CD14-positive monocyte (primary cell): ENCODE data around the gene CCM2. TPM values are rescaled to one million over a fixed set of nuclear protein-coding genes. Genes with fewer than 3 reads are reported as not detected.

Source experiments
- DNase-seq, 3 donors: peaks; one replicate each; pipeline ENCODE4 v3.0.0-alpha.2; 2011 to 2022
- H2AFZ ChIP-seq: 2 replicates; pipeline ENCODE4 v1.6.0; 2012; ENCODE audit warnings: mild to moderate bottlenecking, low read depth, low read length, inconsistent platforms; ENCODE audit not compliant: insufficient read depth, poor library complexity, severe bottlenecking
- H3K27ac ChIP-seq, 2 donors: 1 replicate in 1 of 2; 2 replicates in 1 of 2; pipeline ENCODE4 v1.5.1; 2012 to 2013; ENCODE audit warnings: low read length in 2 of 2, control low read depth in 1 of 2, inconsistent platforms in 1 of 2, low read depth in 1 of 2, mild to moderate bottlenecking in 1 of 2
- H3K27me3 ChIP-seq, 2 donors: one replicate each; pipeline versions ENCODE4 v1.6.0 to v1.6.1; 2011 to 2013; ENCODE audit warnings: low read length in 2 of 2; ENCODE audit not compliant: control insufficient read depth in 2 of 2, insufficient read depth in 2 of 2
- H3K36me3 ChIP-seq, 2 donors: replicated peaks in 1 of 2; 1 replicate in 1 of 2; 2 replicates in 1 of 2; pipeline versions ENCODE4 v1.5.1 to v1.6.1; 2012 to 2013; ENCODE audit warnings: low read length in 2 of 2, control low read depth in 1 of 2, inconsistent platforms in 1 of 2, mild to moderate bottlenecking in 1 of 2; ENCODE audit not compliant: insufficient read depth in 2 of 2, control insufficient read depth in 1 of 2
- H3K4me1 ChIP-seq, 2 donors: 1 replicate in 1 of 2; 2 replicates in 1 of 2; pipeline versions ENCODE4 v1.5.1 to v1.6.1; 2012 to 2013; ENCODE audit warnings: low read length in 2 of 2, control low read depth in 1 of 2, inconsistent platforms in 1 of 2, mild to moderate bottlenecking in 1 of 2, moderate library complexity in 1 of 2; ENCODE audit not compliant: insufficient read depth in 2 of 2, control insufficient read depth in 1 of 2
- H3K4me2 ChIP-seq: replicated peaks from 2 replicates; pipeline ENCODE3; 2012; ENCODE audit warnings: low read length, moderate library complexity, mild to moderate bottlenecking; ENCODE audit not compliant: poor library complexity, severe bottlenecking; ENCODE audit errors: extremely low read depth
- H3K4me3 ChIP-seq, 3 experiments: fragments of 200-600 bp in 1 of 3; sonication (generic) in 1 of 3; replicated peaks in 1 of 3; 1 replicate in 2 of 3; 2 replicates in 1 of 3; pipeline ENCODE4 v1.5.1; 2011 to 2013; ENCODE audit warnings: low read length in 3 of 3, mild to moderate bottlenecking in 3 of 3, control low read depth in 2 of 3, low read depth in 2 of 3, inconsistent platforms in 1 of 3, moderate library complexity in 1 of 3
- H3K79me2 ChIP-seq: 2 replicates; pipeline ENCODE4 v1.6.0; 2012; ENCODE audit warnings: mild to moderate bottlenecking, control low read depth, inconsistent platforms, low read length, moderate library complexity; ENCODE audit not compliant: insufficient read depth
- H3K9ac ChIP-seq: 2 replicates; pipeline ENCODE4 v1.6.0; 2017; ENCODE audit warnings: low read length, mild to moderate bottlenecking; ENCODE audit not compliant: insufficient read depth, poor library complexity, severe bottlenecking
- H3K9me3 ChIP-seq, 2 donors: replicated peaks in 1 of 2; 1 replicate in 1 of 2; 2 replicates in 1 of 2; pipeline versions ENCODE4 v1.5.1 to v1.6.1; 2012 to 2013; ENCODE audit warnings: low read length in 2 of 2, control low read depth in 1 of 2; ENCODE audit not compliant: control insufficient read depth in 1 of 2, insufficient read depth in 1 of 2
- H4K20me1 ChIP-seq: 2 replicates; pipeline ENCODE4 v1.6.0; 2012; ENCODE audit warnings: mild to moderate bottlenecking, low read length, control low read depth, moderate library complexity; ENCODE audit not compliant: insufficient read depth
- H3K27ac Mint-ChIP-seq, 7 donors: one replicate each; pipeline ENCODE4 v1.8.0; 2020; ENCODE audit warnings: mild to moderate bottlenecking in 7 of 7, mixed read lengths in 7 of 7, moderate library complexity in 6 of 7, inconsistent platforms in 2 of 7
- H3K27me3 Mint-ChIP-seq, 3 donors: one replicate each; pipeline ENCODE4 v1.8.0; 2021 to 2022; ENCODE audit warnings: low read depth in 3 of 3, mild to moderate bottlenecking in 3 of 3, mixed read lengths in 3 of 3, moderate library complexity in 3 of 3, inconsistent platforms in 1 of 3
- H3K36me3 Mint-ChIP-seq, 2 donors: one replicate each; pipeline ENCODE4 v1.8.0; 2020; ENCODE audit warnings: mixed read lengths in 2 of 2, inconsistent platforms in 1 of 2, mild to moderate bottlenecking in 1 of 2
- H3K4me1 Mint-ChIP-seq: one replicate; pipeline ENCODE4 v1.8.0; 2020; ENCODE audit warnings: mild to moderate bottlenecking, mixed read lengths
- H3K4me3 Mint-ChIP-seq, 2 donors: one replicate each; pipeline ENCODE4 v1.8.0; 2020; ENCODE audit warnings: mild to moderate bottlenecking in 2 of 2, mixed read lengths in 2 of 2, moderate library complexity in 1 of 2
- H3K9me3 Mint-ChIP-seq, 7 donors: one replicate each; pipeline ENCODE4 v1.8.0; 2020 to 2022; ENCODE audit warnings: mixed read lengths in 7 of 7, mild to moderate bottlenecking in 6 of 7, moderate library complexity in 6 of 7, inconsistent platforms in 2 of 7
- CTCF ChIP-seq: fragments of 200-600 bp; IDR thresholded peaks from one replicate; pipeline ENCODE4 v1.8.0; 2022; ENCODE audit warnings: antibody characterized with exemption, mild to moderate bottlenecking
- WGBS: methylation state at CpG from one replicate; pipeline ENCODE4 v1.1.5; 2013; ENCODE audit warnings: missing lambda C conversion rate; ENCODE audit not compliant: insufficient coverage; 5-methylcytosine and 5-hydroxymethylcytosine counted together
- intact Hi-C, 2 donors: fragments of 100-400 bp; cut with micrococcal nuclease; formaldehyde crosslinking; loops; one replicate each; pipeline versions ENCODE4 v1.15.0 to v1.15.1; 2023
- polyA plus RNA-seq, 3 donors: library from polyadenylated mRNA; depleted of rRNA in 1 of 3; unstranded in 2 of 3; stranded (reverse) in 1 of 3; fragments of 300-500 nt in 2 of 3; fragments of >200 nt in 1 of 3; fragmentation: Illumina TruSeq in 2 of 3; gene quantifications; 1 replicate in 2 of 3; 2 replicates in 1 of 3; pipeline ENCODE4 v1.2.3, GENCODE V29; 2012 to 2021

The CCM2 gene
- polyA plus RNA-seq, 3 donors, result 38.5 to 102 (median 51.4) TPM

GRCh38 chr7:45076946-45077345, 76.9 kb downstream of the CCM2 start:
- DNase-seq, result no peak
- intact Hi-C loops, result no loop called here
- H3K27ac Mint-ChIP-seq, result peak overlapping the region in 1 of 7 donors; percentile 60
- WGBS, result 100% methylated on average over 4 of the region's 5 CpGs
- H4K20me1 ChIP-seq, result peaks cover 66% of the 10 kb centered on the region
- H3K27me3 ChIP-seq, result no peaks in the 10 kb centered on the region
- H3K9me3 ChIP-seq, result no peaks in the 10 kb centered on the region
- TF ChIP-seq CTCF, result no peak
- peaks cover 0 to 2% (median 2%) of the 10 kb centered on the region in 3 donors for H3K27me3 Mint-ChIP-seq
- H3K4me1 ChIP-seq, result peaks cover under 1 to 6% of the 10 kb centered on the region in 2 donors
- no peak overlapping the region for H3K4me2 ChIP-seq
- H2AFZ ChIP-seq, result no peak overlapping the region
- H3K4me3 ChIP-seq, result no peak overlapping the region
- no peak overlapping the region for H3K4me3 Mint-ChIP-seq
- H3K9me3 Mint-ChIP-seq, result no peaks in the 10 kb centered on the region
- peaks cover 52 to 61% of the 10 kb centered on the region in 2 donors for H3K36me3 ChIP-seq
- no peaks in the 10 kb centered on the region for H3K79me2 ChIP-seq
- no peak overlapping the region for H3K9ac ChIP-seq
- peaks cover 5% of the 10 kb centered on the region for H3K4me1 Mint-ChIP-seq
- H3K36me3 Mint-ChIP-seq, result peaks cover 52 to 58% of the 10 kb centered on the region in 2 donors
- no peak overlapping the region for H3K27ac ChIP-seq

- H4K20me1 ChIP-seq, result peaks cover 59% of the 10 kb centered on the region
Observed at GRCh38 chr7:45077579-45077978, 77.6 kb downstream of the CCM2 start.

More at GRCh38 chr7:45077579-45077978, 77.6 kb downstream of the CCM2 start:
- no peak for TF ChIP-seq CTCF
- no peaks in the 10 kb centered on the region for H3K4me1 Mint-ChIP-seq
- no peak for DNase-seq
- peaks cover 1 to 2% (median 2%) of the 10 kb centered on the region in 3 donors for H3K27me3 Mint-ChIP-seq
- H3K4me2 ChIP-seq, result no peak overlapping the region
- WGBS, result 91% methylated on average over 8 of the region's 9 CpGs
- intact Hi-C loops, result no loop called here
- H3K27ac Mint-ChIP-seq, result peak overlapping the region in 1 of 7 donors; percentile 64
- H2AFZ ChIP-seq, result no peak overlapping the region
- H3K4me3 Mint-ChIP-seq, result no peak overlapping the region
- H3K4me1 ChIP-seq, result no peaks in the 10 kb centered on the region
- H3K9me3 ChIP-seq, result no peaks in the 10 kb centered on the region
- no peak overlapping the region for H3K9ac ChIP-seq
- no peak overlapping the region for H3K27ac ChIP-seq
- no peaks in the 10 kb centered on the region for H3K27me3 ChIP-seq
- H3K79me2 ChIP-seq, result no peaks in the 10 kb centered on the region
- H3K9me3 Mint-ChIP-seq, result no peaks in the 10 kb centered on the region
- peaks cover 45 to 52% of the 10 kb centered on the region in 2 donors for H3K36me3 Mint-ChIP-seq
- H3K36me3 ChIP-seq, result peaks cover 46 to 54% of the 10 kb centered on the region in 2 donors
- H3K4me3 ChIP-seq, result no peak overlapping the region
